HG02763 (cell line): ENCODE data around the gene FADS3.
A peak's percentile ranks its signal among the peaks of the same experiment; 100 is the strongest.

Experiments
- ATAC-seq: cut with Tn5 transposase; IDR thresholded peaks from one replicate; pipeline ENCODE4 v1.9.1; 2021; ENCODE audit warnings: mild to moderate bottlenecking, moderate library complexity; ENCODE audit not compliant: unreplicated experiment

FADS3 gene

DNA sequence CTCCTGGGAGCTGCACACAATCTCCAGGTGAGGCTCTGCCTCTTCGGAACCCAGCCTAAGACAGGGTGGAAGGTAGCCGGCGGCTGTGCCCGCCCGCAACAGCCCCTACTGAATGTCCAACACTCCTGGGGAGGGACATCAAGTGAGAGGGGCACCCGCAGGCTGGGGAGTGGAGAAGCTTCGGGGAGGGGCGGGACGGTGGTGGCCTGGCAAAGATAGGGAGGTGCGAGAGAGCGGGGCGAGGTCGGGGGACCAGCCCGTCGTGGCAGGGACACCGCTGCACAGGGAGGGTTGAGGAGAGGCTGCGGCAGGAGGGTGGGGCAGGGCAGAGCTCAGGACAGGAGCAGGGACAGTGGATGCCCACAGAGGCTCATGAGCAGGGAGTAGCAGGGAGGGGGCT, 8.9 kb upstream of the FADS3 start:
- ATAC-seq = no peak

DNA sequence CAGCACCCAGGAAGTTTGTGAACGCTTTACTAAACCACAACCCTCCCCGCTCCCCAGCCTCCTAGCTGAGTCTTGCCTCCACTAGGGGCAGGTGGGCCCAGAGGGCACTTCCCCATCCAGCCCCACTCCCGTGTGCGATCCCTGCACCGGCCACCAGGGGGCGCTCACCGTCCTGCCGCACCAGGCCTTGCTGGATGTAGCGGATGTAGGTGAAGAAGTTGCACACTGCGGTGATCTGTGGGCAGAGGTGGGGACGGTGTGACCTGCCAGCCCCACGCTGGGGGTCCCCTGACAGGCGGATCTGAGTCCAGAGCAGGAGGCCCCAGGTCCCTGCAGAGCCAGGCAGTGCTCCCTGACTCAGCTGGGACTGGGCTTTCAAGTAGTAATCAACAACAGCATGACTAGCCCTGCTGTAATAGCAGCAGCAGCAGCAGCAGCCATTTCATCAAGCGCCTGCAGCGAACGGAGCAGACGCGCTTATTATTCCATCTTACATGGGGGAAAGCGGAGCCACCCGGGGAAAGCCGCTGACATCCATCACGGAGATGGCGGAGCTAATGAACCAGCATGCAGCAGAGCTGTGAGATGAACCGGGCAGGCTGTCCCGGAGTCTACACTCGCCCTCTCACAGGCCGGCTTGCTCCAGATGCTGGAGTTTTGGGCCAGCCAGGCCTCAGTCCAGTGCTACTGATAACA, 7.9 kb upstream of the FADS3 start:
- no peak for ATAC-seq

DNA sequence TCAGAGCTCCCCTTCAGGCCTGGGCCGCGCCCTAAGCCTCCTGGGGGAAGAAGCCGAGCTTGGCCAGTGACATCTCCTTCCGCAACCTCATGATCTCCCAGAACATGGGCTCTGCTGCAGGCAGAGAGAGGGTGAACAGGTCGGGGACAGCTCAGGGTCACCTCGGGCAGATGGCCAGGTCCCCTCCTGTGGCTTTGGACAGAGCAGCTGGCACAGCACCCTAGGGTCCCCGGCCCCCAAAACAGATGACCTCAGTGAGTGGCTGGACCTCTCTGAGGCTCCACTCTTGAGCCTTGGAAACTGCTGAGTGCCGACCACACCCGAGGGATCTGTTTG, 6.9 kb upstream of the FADS3 start:
- ATAC-seq = no peak

DNA sequence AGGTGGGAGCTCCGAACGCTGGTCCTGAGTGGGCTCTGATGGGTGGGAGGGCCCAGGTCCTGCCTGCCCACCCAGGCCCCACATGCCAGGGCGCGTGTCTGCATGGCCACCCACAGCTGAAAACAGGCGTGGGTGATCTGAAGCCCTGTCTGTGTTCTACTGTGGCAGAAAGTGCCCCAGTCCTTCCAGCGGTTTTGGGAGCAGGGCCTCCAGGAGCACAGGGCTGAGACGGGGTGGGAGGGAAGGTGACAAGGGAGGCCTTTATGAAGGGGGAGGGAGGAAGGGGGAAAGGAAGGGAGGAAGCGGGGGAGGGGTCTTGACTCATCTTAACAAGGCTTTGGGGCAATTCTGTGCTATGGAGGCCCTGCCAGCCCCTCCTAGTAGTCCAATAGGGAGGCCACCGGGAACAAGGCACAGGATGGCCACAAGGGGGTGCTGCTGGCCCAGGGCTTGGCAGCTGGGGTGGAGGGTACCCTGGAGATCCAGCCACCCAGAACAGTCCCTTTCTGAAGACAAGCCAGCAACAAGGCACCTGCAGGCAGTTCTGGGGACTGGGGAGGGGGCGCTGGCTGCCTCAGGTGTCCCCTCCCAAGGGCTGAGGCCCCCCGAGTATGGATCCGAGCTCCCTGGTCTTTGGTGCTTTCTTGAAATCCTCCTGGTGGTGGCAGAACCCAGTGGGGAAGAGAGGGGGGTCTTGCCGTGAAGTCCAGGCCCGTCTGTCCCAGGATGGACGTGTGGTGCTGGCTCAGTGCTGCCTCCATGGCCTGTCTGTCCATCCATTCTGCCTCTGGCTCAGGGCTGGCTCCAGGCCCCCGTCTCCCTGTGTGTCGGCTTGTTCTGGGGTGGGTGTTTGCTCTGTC, 6.3 kb upstream of the FADS3 start:
- no peak for ATAC-seq

DNA sequence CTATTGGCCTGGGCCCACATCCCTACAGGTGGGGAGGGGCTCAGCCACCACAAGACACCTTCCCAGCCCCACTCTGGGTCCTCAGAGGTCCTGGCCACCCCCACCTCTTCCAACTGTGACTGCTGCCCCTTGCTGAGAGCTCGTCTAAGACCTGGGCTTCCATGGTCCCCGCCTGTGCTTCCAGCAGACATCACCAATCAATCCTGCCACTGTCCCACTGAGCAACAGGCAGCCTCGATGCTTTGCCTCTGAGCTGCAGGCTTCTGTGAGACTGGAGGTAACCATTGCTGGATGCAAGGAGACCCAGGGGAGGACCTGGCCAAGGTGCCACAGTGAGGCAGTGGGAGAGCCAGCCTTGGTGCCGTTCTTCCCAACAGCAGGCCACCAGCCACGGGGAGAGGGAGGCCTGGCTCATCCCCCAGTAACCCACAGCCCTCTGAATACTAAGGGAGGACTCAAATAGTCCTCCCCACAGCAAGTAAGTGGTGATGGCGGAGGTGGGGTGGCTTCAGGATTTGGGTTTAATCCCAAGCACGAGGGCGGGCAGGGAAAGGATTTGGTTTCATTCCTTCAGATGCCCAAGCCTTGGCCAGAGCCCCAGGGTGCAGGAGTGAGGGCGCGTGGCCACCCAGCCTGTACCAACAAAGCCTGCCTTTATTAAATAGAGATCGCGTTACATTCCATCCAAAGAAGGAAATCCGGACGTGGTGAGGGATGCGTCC, 5.5 kb upstream of the FADS3 start:
- no peak for ATAC-seq

DNA sequence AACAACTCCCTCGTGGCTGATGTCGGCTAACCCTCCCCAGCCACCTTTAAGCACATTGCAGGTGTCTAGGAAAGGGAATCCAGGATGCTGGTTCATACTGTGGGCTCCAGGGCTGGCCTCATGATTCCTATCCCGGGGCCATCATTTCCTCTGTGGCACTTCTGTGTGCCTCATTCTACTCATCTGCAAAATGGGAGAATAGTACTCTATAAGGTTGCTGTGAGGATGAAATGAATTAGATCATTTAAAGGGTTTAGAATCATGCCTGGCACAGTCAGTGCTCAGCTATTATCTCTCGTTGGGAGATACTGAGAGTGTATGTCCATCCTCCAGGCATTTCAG, 4.3 kb upstream of the FADS3 start:
- no peak for ATAC-seq

DNA sequence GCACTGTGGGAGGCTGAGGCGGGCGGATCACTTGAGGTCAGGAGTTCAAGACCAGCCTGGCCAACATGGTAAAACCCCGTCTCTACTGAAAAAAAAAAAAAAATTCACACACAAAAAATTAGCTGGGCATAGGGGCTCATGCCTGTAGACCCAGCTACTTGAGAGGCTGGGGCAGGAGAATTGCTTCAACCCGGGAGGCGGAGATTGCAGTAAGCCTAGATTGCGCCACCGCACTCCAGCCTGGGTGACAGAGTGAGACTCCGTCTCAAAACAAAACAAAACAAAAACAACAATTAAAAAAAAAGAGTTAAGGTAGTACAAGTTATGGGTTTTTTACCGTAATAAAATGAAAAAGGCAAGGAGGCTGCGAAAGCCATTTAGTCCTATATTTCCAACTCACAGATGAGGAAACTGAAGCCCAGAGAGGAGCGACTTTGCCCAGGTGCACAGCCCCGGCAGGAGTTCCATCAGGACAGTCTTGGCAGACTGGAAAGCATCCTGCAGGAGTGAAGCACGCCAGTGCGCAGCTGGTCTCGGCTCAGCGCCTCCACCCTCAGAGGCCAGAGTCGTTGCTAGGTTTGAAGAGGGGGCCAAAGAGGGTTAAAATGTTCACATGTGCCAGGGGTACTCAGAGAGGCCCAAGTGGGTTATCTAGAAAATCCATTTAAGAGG, 3.8 kb upstream of the FADS3 start:
- ATAC-seq = no peak

DNA sequence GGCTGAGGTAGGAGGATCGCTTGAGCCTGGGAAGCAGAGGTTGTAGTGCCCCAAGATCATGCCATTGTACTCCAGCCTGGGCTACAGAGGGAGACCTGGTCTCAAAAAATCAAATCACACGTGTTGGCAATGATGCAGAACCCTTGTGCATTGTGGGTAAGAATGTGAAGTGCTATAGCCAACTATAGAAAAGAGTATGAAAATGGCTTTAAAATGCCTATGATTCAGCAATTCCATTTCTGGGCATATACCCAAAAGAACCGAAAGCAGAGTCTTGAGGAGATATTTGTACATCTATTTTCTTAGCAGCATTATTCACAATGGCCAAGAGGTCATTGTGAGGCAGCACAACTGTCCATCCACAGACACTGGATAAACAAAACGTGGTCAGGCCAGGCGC, 2.6 kb upstream of the FADS3 start:
- no peak for ATAC-seq

DNA sequence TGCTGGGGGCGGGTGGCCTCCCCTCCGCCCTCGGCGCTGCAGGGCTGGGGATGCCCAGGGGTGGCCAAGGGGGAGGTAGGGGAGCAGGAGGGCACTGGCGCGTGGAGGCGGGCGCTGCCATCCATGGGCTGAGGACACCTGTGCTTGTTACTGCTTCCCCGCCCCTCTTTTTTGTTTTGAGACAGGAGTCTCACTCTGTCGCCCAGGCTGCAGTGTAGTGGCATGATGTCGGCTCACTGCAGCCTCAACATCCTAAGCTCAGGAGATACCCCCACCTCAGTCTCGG, 683 bp upstream of the FADS3 start:
- ATAC-seq = no peak

DNA sequence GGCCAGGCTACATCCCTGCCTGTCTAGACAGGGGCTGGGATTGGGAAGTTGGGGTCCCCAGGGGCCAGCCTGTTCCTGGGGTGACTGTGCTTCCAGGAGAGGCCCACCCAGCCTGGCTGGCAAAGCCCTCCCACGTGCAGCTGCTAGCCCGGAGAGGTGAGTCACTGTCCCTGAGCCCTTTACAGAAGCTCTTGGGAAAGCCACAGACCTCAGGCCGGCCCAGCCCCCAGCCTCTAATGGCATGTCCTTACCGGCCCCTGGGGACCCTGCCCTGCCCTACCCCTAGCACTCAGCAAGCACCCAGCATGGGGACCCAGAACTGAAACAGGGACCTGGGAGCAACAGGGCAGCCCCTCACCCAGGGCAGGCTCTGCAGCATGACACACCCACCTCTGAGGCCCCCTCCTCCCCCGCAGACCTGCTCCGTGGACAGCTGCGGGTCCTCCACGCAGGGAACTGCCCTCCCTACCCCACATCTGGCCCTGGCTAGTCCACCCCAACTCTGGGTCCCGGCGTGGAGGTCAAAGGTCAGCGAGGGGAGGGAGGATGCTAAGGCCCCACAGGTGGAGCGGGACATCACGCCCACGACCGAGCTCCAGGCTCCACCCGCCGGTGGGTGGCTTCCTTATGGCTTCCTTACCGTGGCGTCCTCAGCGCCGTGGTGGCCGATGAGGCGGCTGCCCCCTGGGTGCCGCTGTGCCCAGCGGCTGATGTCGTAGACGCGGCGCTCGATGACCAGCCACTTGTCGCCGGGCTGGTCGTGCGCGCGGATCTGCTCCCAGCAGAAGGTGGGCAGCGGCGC, 615 bp downstream of the FADS3 start:
- peak; percentile 14 for ATAC-seq

DNA sequence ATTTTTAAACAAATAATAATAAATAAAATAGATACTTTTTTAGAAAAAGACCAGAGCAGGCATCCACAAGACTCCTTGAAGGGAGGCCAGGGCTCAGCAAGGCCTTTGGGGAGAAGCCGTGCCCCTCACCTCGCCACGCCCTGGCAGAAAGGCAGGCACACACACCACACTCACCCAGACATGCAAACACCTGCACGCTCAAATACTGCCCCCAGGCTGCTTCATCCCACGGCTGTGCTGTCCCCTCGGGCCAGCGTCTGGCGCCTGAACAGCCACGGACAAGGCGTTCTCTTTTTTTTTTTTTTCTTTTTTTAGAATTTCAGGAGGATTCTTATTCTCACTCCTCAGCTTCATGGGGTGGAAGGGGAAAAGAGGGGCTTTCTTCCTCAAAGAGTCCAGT, 1.5 kb downstream of the FADS3 start:
- no peak for ATAC-seq

DNA sequence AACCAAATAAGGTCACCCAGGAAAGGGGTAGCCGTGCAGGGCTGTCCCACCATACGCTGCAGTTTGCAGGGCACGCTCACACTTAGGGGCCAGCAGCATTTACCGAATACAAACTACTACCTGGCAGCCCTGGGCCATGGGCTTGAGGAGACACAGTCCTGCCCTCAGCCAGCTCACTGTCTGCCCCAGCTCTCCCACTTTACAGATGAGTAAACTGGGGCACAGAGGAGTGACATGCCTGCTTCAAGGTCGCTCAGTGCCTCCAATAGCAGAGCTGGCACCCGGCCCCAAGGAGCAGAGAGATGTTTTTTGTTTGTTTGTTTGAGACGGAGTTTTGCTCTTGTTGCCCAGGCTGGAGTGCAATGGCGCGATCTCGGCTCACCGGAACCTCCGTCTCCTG, 2.8 kb downstream of the FADS3 start:
- no peak for ATAC-seq

DNA sequence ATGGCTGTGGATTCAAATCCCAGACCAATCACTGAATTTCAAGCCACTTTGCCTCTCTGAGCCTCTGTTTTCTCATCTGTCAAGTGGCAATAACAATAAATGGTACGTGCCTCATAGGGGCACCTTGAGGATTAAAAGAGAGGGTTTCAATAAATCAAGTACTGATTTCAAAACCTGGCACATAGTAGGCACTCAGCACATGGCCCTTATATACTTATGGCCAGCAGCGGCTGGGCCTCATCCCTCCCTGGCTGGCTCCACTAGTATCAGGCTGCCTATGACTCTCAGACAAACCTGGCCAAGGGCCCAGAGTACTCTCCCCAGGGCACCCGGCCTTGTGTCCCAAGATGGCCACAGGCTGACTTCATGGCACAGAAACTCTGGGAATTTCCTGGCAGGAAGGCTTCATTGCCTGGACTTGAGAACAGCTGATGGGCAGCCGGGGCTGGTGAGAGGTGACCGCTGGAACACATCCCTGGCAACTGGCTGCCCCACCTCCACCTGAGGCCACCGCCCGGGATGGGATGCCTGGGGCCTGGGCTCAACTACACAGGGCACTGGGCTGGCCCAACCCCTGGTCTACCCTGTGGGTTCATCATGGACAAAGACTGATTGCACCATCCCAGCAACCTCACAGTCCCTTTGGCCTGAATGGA, 3.4 kb downstream of the FADS3 start:
- no peak for ATAC-seq

DNA sequence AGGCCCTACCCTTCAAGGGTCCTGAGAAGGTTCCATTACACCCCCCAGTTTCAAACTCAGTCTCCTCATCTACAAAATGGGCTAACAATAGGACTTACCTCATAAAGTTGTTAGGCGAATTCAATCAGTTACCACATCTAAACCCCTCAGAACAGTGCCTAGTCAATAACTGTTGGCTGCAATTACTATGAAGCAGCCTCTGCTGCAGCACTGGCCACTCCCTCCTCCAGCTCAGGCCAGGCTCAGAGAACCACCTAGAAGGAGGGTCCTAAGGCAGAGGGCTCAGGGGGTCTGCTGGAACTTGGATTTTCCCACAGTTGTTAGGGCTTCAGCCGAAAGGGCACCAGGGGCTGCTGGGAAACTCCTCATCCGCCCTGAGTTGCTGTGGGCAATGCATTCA, 4.7 kb downstream of the FADS3 start:
- no peak for ATAC-seq

DNA sequence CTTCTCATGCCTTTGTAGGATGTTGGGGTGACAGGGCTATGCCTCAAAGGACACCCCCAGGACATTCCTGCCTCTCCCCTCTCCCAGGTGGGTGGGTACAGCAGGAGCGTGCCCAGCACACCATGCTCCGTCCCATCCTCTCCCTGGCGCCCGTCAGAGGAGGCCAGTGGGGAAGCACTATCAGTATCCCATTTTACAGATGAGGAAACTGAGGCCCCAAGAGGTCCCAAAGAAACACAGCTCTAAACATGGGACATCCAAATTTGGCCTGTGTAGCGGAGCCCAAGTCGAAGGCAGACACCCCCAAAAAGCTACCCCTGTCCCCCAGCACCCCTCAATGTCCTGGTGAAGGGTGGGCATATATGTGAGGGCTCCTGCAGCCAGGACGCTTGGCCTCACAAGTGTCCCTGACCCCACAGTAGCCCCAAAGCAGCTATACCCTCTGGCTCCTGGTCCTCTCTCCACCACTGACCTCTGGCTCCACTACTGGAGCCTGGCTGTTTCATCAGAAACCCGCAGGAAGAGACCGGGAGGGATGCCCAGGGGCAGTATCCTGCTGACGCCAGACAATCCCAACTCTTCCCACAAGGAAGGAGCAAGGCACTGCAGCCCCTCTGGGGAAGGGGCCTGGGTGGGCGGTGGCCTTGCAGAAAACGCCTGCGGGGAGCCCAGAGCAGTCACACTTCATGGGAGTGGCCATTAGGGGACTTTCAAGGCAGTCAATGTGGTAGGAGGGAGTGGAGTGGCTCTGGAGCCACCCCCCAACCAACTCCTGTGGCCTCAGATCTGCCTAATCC, 5.4 kb downstream of the FADS3 start:
- ATAC-seq = no peak

DNA sequence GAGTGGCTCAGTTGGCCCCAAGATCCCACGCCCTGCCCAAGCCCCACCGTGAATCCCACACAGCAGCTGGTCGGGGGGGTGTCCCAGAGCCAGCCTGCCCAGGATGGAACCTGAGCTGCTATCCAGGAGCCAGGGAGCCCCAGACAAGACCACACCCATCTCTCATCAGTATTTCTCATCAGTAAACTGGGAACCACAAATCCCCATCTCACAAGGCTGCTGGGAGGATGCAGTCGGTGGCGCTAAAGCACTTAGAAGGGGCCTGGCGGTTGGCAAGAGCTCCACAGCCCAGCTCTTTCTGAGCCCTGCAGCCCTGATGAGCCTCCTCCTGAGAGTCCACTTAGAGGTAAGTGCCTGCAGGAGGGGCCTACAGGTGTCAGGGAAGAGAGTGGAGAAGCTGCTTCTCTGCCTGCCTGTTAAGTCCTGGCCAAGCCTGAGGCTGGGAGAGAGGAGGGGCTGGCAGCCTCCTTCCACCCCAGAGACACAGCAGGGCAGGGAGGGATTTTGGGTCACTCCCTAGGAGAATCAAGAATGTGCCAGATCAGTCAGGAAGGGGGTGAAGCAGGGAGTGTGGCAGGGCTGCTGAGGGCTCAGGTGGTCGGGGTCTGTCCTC, 6.1 kb downstream of the FADS3 start:
- ATAC-seq = no peak

DNA sequence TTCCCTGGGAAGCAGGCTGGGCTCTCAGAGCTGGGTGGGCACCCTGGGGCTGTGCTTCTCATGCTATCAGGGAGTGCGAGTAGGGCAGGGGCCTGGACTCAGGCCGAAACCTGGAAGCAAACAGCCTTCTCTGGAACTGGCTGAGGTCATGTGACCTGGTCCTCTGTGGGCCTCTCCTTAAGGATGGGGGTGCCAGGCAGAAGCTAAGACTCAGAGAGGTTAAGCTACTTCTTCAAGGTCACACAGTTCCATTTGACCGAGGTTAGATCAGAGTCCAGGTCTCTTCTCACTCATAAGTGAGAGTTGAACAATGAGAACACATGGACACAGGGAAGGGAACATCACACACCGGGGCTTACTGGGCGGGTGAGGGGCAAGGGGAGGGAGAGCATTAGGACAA, 7.4 kb downstream of the FADS3 start:
- no peak for ATAC-seq

DNA sequence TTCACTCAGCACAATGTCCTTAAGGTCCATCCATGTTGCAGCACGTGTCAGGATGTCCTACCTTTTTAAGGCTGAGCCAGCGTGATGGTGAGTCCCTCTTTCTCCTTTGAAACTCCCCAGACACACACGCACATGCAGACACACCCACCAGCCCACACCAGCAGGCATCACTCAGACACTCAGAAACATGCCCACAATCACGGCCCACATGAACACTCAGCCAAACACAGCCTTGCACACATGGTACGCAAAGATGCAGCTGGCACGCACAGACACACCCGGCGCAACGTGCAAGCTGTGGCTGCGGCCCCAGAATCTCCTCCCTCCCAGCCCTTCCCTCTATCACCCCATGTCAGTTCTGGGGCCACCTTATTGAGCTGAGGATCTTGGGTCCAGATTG, 8.0 kb downstream of the FADS3 start:
- ATAC-seq = no peak

DNA sequence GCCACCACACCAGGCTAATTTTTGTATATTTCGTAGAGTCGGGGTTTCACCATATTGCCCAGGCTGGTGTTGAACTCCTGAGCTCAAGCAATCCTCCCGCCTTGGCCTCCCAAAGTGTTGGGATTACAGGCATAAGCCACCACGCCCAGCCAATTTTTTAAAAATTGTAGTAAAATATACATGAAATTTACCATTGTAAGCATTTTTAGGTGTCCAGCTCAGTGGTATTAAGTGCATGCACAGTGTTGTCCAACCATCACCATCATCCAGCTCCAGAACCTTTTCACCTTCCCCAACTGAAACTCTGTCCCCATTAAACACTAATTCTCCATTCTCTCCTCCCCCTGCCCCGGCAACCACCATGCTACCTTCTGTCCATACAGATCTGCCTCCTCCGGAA, 8.5 kb downstream of the FADS3 start:
- no peak for ATAC-seq
